Neural cell (in vitro differentiated cells): ENCODE measurements around the gene MED15. TPM values are rescaled to one million over a fixed set of nuclear protein-coding genes. Genes with fewer than 3 reads are reported as not detected.

Experiments
- H2AFZ ChIP-seq: fragments of 200-600, 300-800 bp; sonication (generic), shearing (Covaris generic); 2 replicates; pipeline ENCODE4 v1.6.0; 2014; ENCODE audit warnings: low read depth, mild to moderate bottlenecking, antibody characterized with exemption, low read length, moderate library complexity
- H3F3A ChIP-seq: fragments of 200-600 bp; shearing (Covaris generic); 2 replicates; pipeline ENCODE4 v1.6.1; 2016; ENCODE audit warnings: mild to moderate bottlenecking, moderate library complexity, mixed read lengths, antibody characterized with exemption, low read length; ENCODE audit not compliant: insufficient read depth, poor library complexity, severe bottlenecking
- H3K27ac ChIP-seq: fragments of 200-600, 300-800 bp; sonication (generic), shearing (Covaris generic); 2 replicates; pipeline ENCODE4 v1.5.1; 2014; ENCODE audit warnings: mild to moderate bottlenecking, low read length, moderate library complexity
- H3K27me3 ChIP-seq: fragments of 300-800, 200-600 bp; sonication (generic), shearing (Covaris generic); 2 replicates; pipeline ENCODE4 v1.6.0; 2014; ENCODE audit warnings: mild to moderate bottlenecking, low read depth, low read length, moderate library complexity; ENCODE audit not compliant: insufficient read depth
- H3K36me3 ChIP-seq: fragments of 300-800, 200-600 bp; sonication (generic), shearing (Covaris generic); 2 replicates; pipeline ENCODE4 v1.5.1; 2014; ENCODE audit warnings: mild to moderate bottlenecking, antibody characterized with exemption, low read length, moderate library complexity; ENCODE audit not compliant: insufficient read depth
- H3K4me2 ChIP-seq: fragments of 300-800, 200-600 bp; sonication (generic), shearing (Covaris generic); 2 replicates; pipeline ENCODE4 v1.6.0; 2014; ENCODE audit warnings: mild to moderate bottlenecking, low read length
- H3K4me3 ChIP-seq: fragments of 300-800, 200-600 bp; sonication (generic), shearing (Covaris generic); 2 replicates; pipeline ENCODE4 v1.5.1; 2014; ENCODE audit warnings: mild to moderate bottlenecking, low read length, moderate library complexity
- H3K79me2 ChIP-seq: fragments of 200-600 bp; shearing (Covaris generic); replicated peaks from 2 replicates; pipeline ENCODE4 v1.6.0; 2014; ENCODE audit warnings: mild to moderate bottlenecking, low read length, moderate library complexity; ENCODE audit not compliant: insufficient read depth
- H3K9ac ChIP-seq: fragments of 300-800, 200-600 bp; sonication (generic), shearing (Covaris generic); 2 replicates; pipeline ENCODE4 v1.6.1; 2016; ENCODE audit warnings: mild to moderate bottlenecking, low read length, mixed read lengths
- H3K9me2 ChIP-seq: fragments of 200-600 bp; shearing (Covaris generic); 2 replicates; pipeline ENCODE4 v1.6.1; 2016; ENCODE audit warnings: mild to moderate bottlenecking, low read length, mixed read lengths; ENCODE audit not compliant: insufficient read depth
- H3K9me3 ChIP-seq: fragments of 200-600, 300-800 bp; sonication (generic), shearing (Covaris generic); 2 replicates; pipeline ENCODE4 v1.6.1; 2016; ENCODE audit warnings: mild to moderate bottlenecking, mixed run types, low read length, moderate library complexity, mixed read lengths
- H4K20me1 ChIP-seq: fragments of 200-600 bp; shearing (Covaris generic); 2 replicates; pipeline ENCODE4 v1.6.1; 2016; ENCODE audit warnings: mild to moderate bottlenecking, mixed run types; ENCODE audit not compliant: insufficient read depth
- CTCF ChIP-seq: fragments of 450-650 bp; IDR thresholded peaks from 2 replicates; pipeline ENCODE4 v1.5.1; 2014; ENCODE audit warnings: antibody characterized with exemption, mild to moderate bottlenecking, moderate library complexity; ENCODE audit not compliant: poor library complexity, severe bottlenecking
- EP300 ChIP-seq: fragments of 450-650 bp; conservative IDR thresholded peaks from 2 replicates; pipeline ENCODE4 v1.6.1; 2014; ENCODE audit warnings: antibody characterized with exemption, mild to moderate bottlenecking, moderate library complexity; ENCODE audit not compliant: poor library complexity, severe bottlenecking
- EZH2 ChIP-seq: fragments of 200-600, 300-800 bp; shearing (Covaris generic), sonication (generic); IDR thresholded peaks from 2 replicates; pipeline ENCODE4 v1.6.1; 2014; ENCODE audit warnings: antibody characterized with exemption, low read length, borderline replicate concordance, mild to moderate bottlenecking; ENCODE audit not compliant: insufficient read depth, poor library complexity, severe bottlenecking
- MXI1 ChIP-seq: fragments of 450-650 bp; conservative IDR thresholded peaks from 2 replicates; pipeline ENCODE4 v1.6.1; 2014; ENCODE audit warnings: antibody characterized with exemption, mild to moderate bottlenecking; ENCODE audit not compliant: poor library complexity, severe bottlenecking
- POLR2AphosphoS5 ChIP-seq: IDR thresholded peaks from 2 replicates; pipeline ENCODE4 v1.6.1; 2012
- RAD21 ChIP-seq: fragments of 450-650 bp; conservative IDR thresholded peaks from 2 replicates; pipeline ENCODE4 v1.6.1; 2014; ENCODE audit warnings: antibody characterized with exemption, mild to moderate bottlenecking, moderate library complexity
- REST ChIP-seq: IDR thresholded peaks from 2 replicates; pipeline ENCODE4 v1.6.1; 2012; ENCODE audit warnings: borderline replicate concordance
- SMC3 ChIP-seq: fragments of 450-650 bp; conservative IDR thresholded peaks from 2 replicates; pipeline ENCODE4 v1.6.1; 2014; ENCODE audit warnings: antibody characterized with exemption, mild to moderate bottlenecking, moderate library complexity; ENCODE audit not compliant: poor library complexity
- TAF1 ChIP-seq: IDR thresholded peaks from 2 replicates; pipeline ENCODE4 v1.6.1; 2012; ENCODE audit warnings: low read depth
- polyA plus RNA-seq: library from polyadenylated mRNA; depleted of rRNA; stranded (reverse); fragments of >200 nt; gene quantifications from 2 replicates; pipeline ENCODE4 v1.2.3, GENCODE V29; 2014

MED15 gene
- polyA plus RNA-seq, 1 donor from 2014 or later: 13.2 TPM

DNA sequence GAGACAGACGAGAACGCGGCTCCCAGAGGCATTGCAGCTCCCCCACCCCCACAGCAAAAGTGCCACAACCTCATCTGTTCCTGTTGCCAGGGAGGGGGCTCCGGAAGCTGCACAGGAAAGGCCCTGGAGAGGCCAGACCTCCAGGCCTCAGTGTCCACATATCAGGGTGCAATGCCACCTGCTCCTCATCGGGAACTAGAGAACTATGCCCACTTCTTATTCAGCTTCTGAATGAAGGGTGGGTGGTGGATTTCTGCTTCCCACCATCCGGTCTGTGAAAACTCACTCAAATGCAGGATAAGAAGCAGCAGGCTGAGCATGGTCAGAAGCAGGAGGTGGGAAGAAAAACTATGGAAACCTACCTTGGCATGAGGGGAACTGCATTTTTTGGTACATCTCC lies 105.9 kb downstream of the MED15 start:
- no peaks in the 10 kb centered on the region for H3F3A ChIP-seq
- H2AFZ ChIP-seq: no peak overlapping the region
- no peaks in the 10 kb centered on the region for H3K27me3 ChIP-seq
- H4K20me1 ChIP-seq: no peaks in the 10 kb centered on the region
- no peaks in the 10 kb centered on the region for H3K79me2 ChIP-seq
- no peak overlapping the region for H3K9ac ChIP-seq
- no peak overlapping the region for H3K27ac ChIP-seq
- no peaks in the 10 kb centered on the region for H3K36me3 ChIP-seq
- no peak overlapping the region for H3K4me3 ChIP-seq
- TF ChIP-seq SMC3: no peak
- no peak for TF ChIP-seq EP300
- TF ChIP-seq MXI1: no peak
- no peak for TF ChIP-seq REST
- no peak for TF ChIP-seq CTCF
- TF ChIP-seq TAF1: no peak
- TF ChIP-seq RAD21: no peak
- no peak for TF ChIP-seq EZH2
- TF ChIP-seq POLR2AphosphoS5: no peak
- H3K4me2 ChIP-seq: no peak overlapping the region
- no peaks in the 10 kb centered on the region for H3K9me3 ChIP-seq
- no peaks in the 10 kb centered on the region for H3K9me2 ChIP-seq

DNA sequence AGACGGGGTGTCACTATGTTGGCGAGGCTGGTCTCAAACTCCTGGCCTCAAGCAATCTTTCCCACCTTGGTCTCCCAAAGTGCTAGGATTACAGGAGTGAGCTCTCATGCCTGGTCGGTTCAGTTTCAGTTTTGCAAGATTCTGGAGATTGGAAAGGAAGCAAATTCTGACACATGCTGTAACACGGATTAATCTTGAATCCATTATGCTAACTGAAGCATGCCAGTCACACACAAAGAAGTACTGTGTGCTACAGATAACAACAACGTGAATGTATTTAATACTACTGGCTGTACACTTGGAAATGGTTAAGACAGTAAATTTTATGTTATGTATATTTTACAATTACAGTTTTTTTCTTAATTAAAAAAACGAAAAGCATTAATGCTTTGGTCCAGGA lies 107.6 kb downstream of the MED15 start:
- Histone ChIP-seq H3K36me3 (no peaks in the 10 kb centered on the region), H3K27ac (no peak overlapping the region), H3K4me2 (no peak overlapping the region), H3K27me3 (no peaks in the 10 kb centered on the region), H3K9me3 (no peaks in the 10 kb centered on the region), H2AFZ (no peak overlapping the region), H3F3A (no peaks in the 10 kb centered on the region), H4K20me1 (no peaks in the 10 kb centered on the region), H3K9ac (no peak overlapping the region), H3K79me2 (no peaks in the 10 kb centered on the region), H3K9me2 (no peaks in the 10 kb centered on the region), H3K4me3 (no peak overlapping the region)
- TF ChIP-seq CTCF (no peak), EP300 (no peak), RAD21 (no peak), SMC3 (no peak), POLR2AphosphoS5 (no peak)
